T-helper 1 cell (primary cell): ENCODE results near the gene F2RL1.
A peak's percentile ranks its signal among the peaks of the same experiment; 100 is the strongest.
"Not testable (repeated sequence)": the region's sequence is repeated elsewhere in the genome, so short reads cannot be mapped to it uniquely, and the experiment has no call there.

Experiments used
- DNase-seq, 5 donors: peaks; one replicate each; pipeline ENCODE4 v3.0.0-alpha.2; 2012 to 2020
- total RNA-seq, 4 donors: gene quantifications; one replicate each; lab custom pipeline; 2026; lab: John Stamatoyannopoulos, UW

Gene F2RL1
- total RNA-seq: 1.4 to 5.9 (median 3.2) reads per million in 4 donors

GRCh38 chr5:76818844-76819831, at the start of gene F2RL1:
Gene F2RL1 (plus strand): TSS chr5:76819030. CDS start chr5:76819183, 153 bp downstream.
- peak; percentile 24 to 53 (median 47) for DNase-seq

GRCh38 chr5:76771041-76771440, 47.8 kb upstream of the F2RL1 start:
- DNase-seq: not testable (repeated sequence)

- no peak for DNase-seq
Observed at GRCh38 chr5:76771705-76772405, 47.0 kb upstream of the F2RL1 start.

GRCh38 chr5:76775921-76776320, 42.9 kb upstream of the F2RL1 start:
- DNase-seq: no peak

GRCh38 chr5:76776391-76776790, 42.4 kb upstream of the F2RL1 start:
- no peak for DNase-seq

- not testable (repeated sequence) for DNase-seq
Observed at GRCh38 chr5:76780616-76781015, 38.2 kb upstream of the F2RL1 start.

- no peak for DNase-seq
Observed at GRCh38 chr5:76781775-76782174, 37.1 kb upstream of the F2RL1 start.

GRCh38 chr5:76782444-76782843, 36.4 kb upstream of the F2RL1 start:
- DNase-seq: no peak

GRCh38 chr5:76787237-76787636, 31.6 kb upstream of the F2RL1 start:
- DNase-seq: no peak

GRCh38 chr5:76788362-76788761, 30.5 kb upstream of the F2RL1 start:
- no peak for DNase-seq

GRCh38 chr5:76789275-76789674, 29.6 kb upstream of the F2RL1 start:
- not testable (repeated sequence) for DNase-seq

- DNase-seq: no peak
Observed at GRCh38 chr5:76789991-76790581, 28.7 kb upstream of the F2RL1 start.

- peak in 1 of 5 donors; percentile 81 for DNase-seq
Observed at GRCh38 chr5:76790632-76791290, 28.1 kb upstream of the F2RL1 start.

- no peak for DNase-seq
Observed at GRCh38 chr5:76791461-76791860, 27.4 kb upstream of the F2RL1 start.

- no peak for DNase-seq
Observed at GRCh38 chr5:76794871-76795270, 24.0 kb upstream of the F2RL1 start.

- DNase-seq: no peak
Observed at GRCh38 chr5:76799588-76799987, 19.2 kb upstream of the F2RL1 start.

- DNase-seq: no peak
Observed at GRCh38 chr5:76800579-76800978, 18.3 kb upstream of the F2RL1 start.

- DNase-seq: no peak
Observed at GRCh38 chr5:76801159-76801802, 17.5 kb upstream of the F2RL1 start.

GRCh38 chr5:76801803-76802195, 17.0 kb upstream of the F2RL1 start:
- DNase-seq: no peak

- no peak for DNase-seq
Observed at GRCh38 chr5:76804266-76804665, 14.6 kb upstream of the F2RL1 start.

GRCh38 chr5:76805821-76806505, 12.9 kb upstream of the F2RL1 start:
- peak in 1 of 5 donors; percentile 34 for DNase-seq
